Measurements from ENCODE around the gene TAS1R3. TPM values are rescaled to one million over a fixed set of nuclear protein-coding genes. Genes with fewer than 3 reads are reported as not detected.
A peak's percentile ranks its signal among the peaks of the same experiment; 100 is the strongest.

Gene TAS1R3
- total and polyA plus RNA-seq, 2 of the 4 experiments (the other 2 are of a cell fraction): under 0.01 to 0.05 TPM

GRCh38 chr1:1325288-1326074 lies 5.6 kb upstream of the TAS1R3 start:
- H2AFZ ChIP-seq (replicated peaks; ENCODE audit: low read length, poor library complexity): peak overlapping the region; percentile 95
- peak overlapping the region; percentile 38; the same call in 1 of the 2 replicates for H3K23ac ChIP-seq (ENCODE audit: low read depth, low read length)
- H3K4me3 ChIP-seq (ENCODE audit: insufficient read depth, low read depth, low read length): peak overlapping the region; percentile 99
- no peak overlapping the region for H2BK20ac ChIP-seq (ENCODE audit: low read depth, low read length)
- peaks cover 7% of the 10 kb centered on the region; the same call in 1 of the 2 replicates for H3K4me1 ChIP-seq (ENCODE audit: control insufficient read depth, insufficient read depth, low read length)
- peak overlapping the region; percentile 91 for H3K4me2 ChIP-seq (ENCODE audit: low read depth, low read length)
- peak overlapping the region; percentile 61; the same call in 1 of the 2 replicates for H4K5ac ChIP-seq (ENCODE audit: low read depth, low read length)
- WGBS, 2 experiments (ENCODE audit: extremely low coverage in 2 of 2, insufficient read length in 1 of 2): 60% methylated on average over 6 of the region's 16 CpGs; no CpG with 5 or more reads in 1 of the 2 experiments
- ATAC-seq (ENCODE audit: low read depth) (no peak), DNase-seq (no peak)
- H2AK9ac ChIP-seq (replicated peaks; ENCODE audit: low read depth, low read length, poor library complexity): peak overlapping the region; percentile 99
- no peak overlapping the region for H2BK15ac ChIP-seq (ENCODE audit: low read depth, low read length)
- dilution Hi-C loops (cut with HindIII; ENCODE audit: low sequenced_read_pairs, unreplicated experiment): no loop called here
- peaks cover 9% of the 10 kb centered on the region for H3K9me1 ChIP-seq (ENCODE audit: insufficient read depth, low read length)
- H3K36me3 ChIP-seq (ENCODE audit: control insufficient read depth, insufficient read depth, low read length): peaks cover 9% of the 10 kb centered on the region
- no peaks in the 10 kb centered on the region for H3K9me3 ChIP-seq (ENCODE audit: control insufficient read depth, insufficient read depth, low read length)
- H4K8ac ChIP-seq (ENCODE audit: low read depth in 2 of 2, low read length in 2 of 2): peak overlapping the region; percentile 43 to 65; a peak in 1 of 4 replicates
- H3K14ac ChIP-seq (replicated peaks; ENCODE audit: low read depth, low read length): 0 out of 2 replicates have a peak overlapping the region, but pooled peaks have one; percentile 25
- ChIA-PET CTCF (no interaction called here), POLR2A (ENCODE audit: unreplicated experiment) (no interaction called here)
- H2BK120ac ChIP-seq (ENCODE audit: low read depth, low read length): no peak overlapping the region
- H3K27me3 ChIP-seq (ENCODE audit: control insufficient read depth, insufficient read depth, low read length): no peaks in the 10 kb centered on the region
- H2BK5ac ChIP-seq (ENCODE audit: low read depth, low read length, poor library complexity, severe bottlenecking): peak overlapping the region; percentile 61
- no TSS peak for BruUV-seq (replicated peaks)
- H2AK5ac ChIP-seq (ENCODE audit: low read depth, low read length): peak overlapping the region; percentile 85; the same call in 1 of the 2 replicates
- H3K27ac ChIP-seq (ENCODE audit: insufficient read depth, low read length): peak overlapping the region; percentile 76
- H3K4ac ChIP-seq (ENCODE audit: low read depth, low read length): peak overlapping the region; percentile 72
- in situ Hi-C loops (cut with MboI; ENCODE audit: low sequenced_read_pairs): no loop called here
- H4K20me1 ChIP-seq (ENCODE audit: insufficient read depth, low read length): peaks cover 53% of the 10 kb centered on the region
- peaks cover 7 to 56% of the 10 kb centered on the region in 2 experiments; a peak in 2 of 4 replicates for H3K79me1 ChIP-seq (ENCODE audit: low read depth in 1 of 2, low read length in 2 of 2)
- peak overlapping the region; percentile 41; the same call in 1 of the 2 replicates for H4K91ac ChIP-seq (ENCODE audit: insufficient read depth, low read depth, low read length)
- peak overlapping the region; percentile 1; the same call in 1 of the 2 replicates for H3K56ac ChIP-seq (ENCODE audit: extremely low read depth, insufficient read depth, low read length)
- intact Hi-C loops (cut with micrococcal nuclease): no loop called here
- H3K9ac ChIP-seq (ENCODE audit: low read depth, low read length): peak overlapping the region; percentile 84
- no peak overlapping the region for H3K18ac ChIP-seq (ENCODE audit: low read depth, low read length)
- no peak for TF ChIP-seq NFE2L2 (IDR thresholded peaks at IDR 0.05; ENCODE audit: low read depth, low read length)
- TF ChIP-seq POLR2A (IDR thresholded peaks at IDR 0.05; ENCODE audit: low read depth, low read length): no peak
- TF ChIP-seq FOS (IDR thresholded peaks at IDR 0.05; ENCODE audit: low read depth, low read length): no peak
- TF ChIP-seq RFX5 (IDR thresholded peaks at IDR 0.05; ENCODE audit: low read depth, low read length): no peak
- TF ChIP-seq RCOR1 (IDR thresholded peaks at IDR 0.05; ENCODE audit: insufficient replicate concordance, low read length): no peak
- no peak for TF ChIP-seq MAFK (IDR thresholded peaks at IDR 0.05; ENCODE audit: low read depth, low read length)
- TF ChIP-seq USF2 (IDR thresholded peaks at IDR 0.05; ENCODE audit: low read depth, low read length): no peak
- TF ChIP-seq CHD1 (IDR thresholded peaks at IDR 0.05; ENCODE audit: low read depth, low read length): no peak
- TF ChIP-seq RAD21 (IDR thresholded peaks at IDR 0.05; ENCODE audit: low read length): no peak
- no peak for TF ChIP-seq MXI1 (IDR thresholded peaks at IDR 0.05; ENCODE audit: borderline replicate concordance, low read depth, low read length)
- TF ChIP-seq SMC3 (IDR thresholded peaks at IDR 0.05; ENCODE audit: low read depth, low read length): no peak
- no peak for TF ChIP-seq MAZ (IDR thresholded peaks at IDR 0.05; ENCODE audit: borderline replicate concordance, low read depth, low read length)
